Measurements from ENCODE around the gene GLIS1.

- TF ChIP-seq POLR2AphosphoS5 (IDR thresholded peaks at IDR 0.05) (no peak), CTCF (IDR thresholded peaks at IDR 0.05) (peak in 1 of 7 experiments; percentile 12), EP300 (IDR thresholded peaks at IDR 0.05) (no peak)
Observed at GRCh38 chr1:53541761-53542550, 197.0 kb downstream of the GLIS1 start.

All from stomach (tissue), 4 donors.